Calu3 (cell line): ENCODE measurements around the gene KLHL21. TPM values are rescaled to one million over a fixed set of nuclear protein-coding genes. Genes with fewer than 3 reads are reported as not detected.

Source experiments
- BruUV-seq: library from RNA; stranded (reverse); fragments of 400-500 nt; replicated peaks from 2 replicates; lab custom pipeline; 2021; lab: Mats Ljungman, UMichigan
- CTCF ChIA-PET: fragments of 300-600 bp; sonication (Branson Sonifier 250); formaldehyde crosslinking; loops from one replicate; lab custom pipeline; 2022; ENCODE audit warnings: antibody characterized with exemption; lab: Charles Lee
- DNase-seq: peaks from one replicate; pipeline ENCODE4 v3.0.0; 2022
- H3K27ac Mint-ChIP-seq: one replicate; pipeline ENCODE4 v1.8.0; 2022; ENCODE audit warnings: mixed read lengths; ENCODE audit not compliant: unreplicated experiment
- H3K27me3 Mint-ChIP-seq: one replicate; pipeline ENCODE4 v1.8.0; 2022; ENCODE audit warnings: mixed read lengths; ENCODE audit not compliant: unreplicated experiment
- H3K36me3 Mint-ChIP-seq: one replicate; pipeline ENCODE4 v1.8.0; 2022; ENCODE audit warnings: mild to moderate bottlenecking, moderate library complexity, mixed read lengths; ENCODE audit not compliant: insufficient read depth, unreplicated experiment
- H3K4me1 Mint-ChIP-seq: one replicate; pipeline ENCODE4 v1.8.0; 2022; ENCODE audit warnings: mild to moderate bottlenecking, low read depth, mixed read lengths; ENCODE audit not compliant: unreplicated experiment
- H3K4me3 Mint-ChIP-seq: one replicate; pipeline ENCODE4 v1.8.0; 2022; ENCODE audit warnings: mild to moderate bottlenecking, low read depth, moderate library complexity, mixed read lengths; ENCODE audit not compliant: unreplicated experiment
- H3K9me3 Mint-ChIP-seq: one replicate; pipeline ENCODE4 v1.8.0; 2022; ENCODE audit warnings: low read depth, mixed read lengths; ENCODE audit not compliant: unreplicated experiment
- intact Hi-C: fragments of 100-400 bp; cut with micrococcal nuclease; formaldehyde crosslinking; loops from one replicate; pipeline ENCODE4 v1.10.0; 2022; ENCODE audit not compliant: unreplicated experiment
- total RNA-seq: library from RNA; stranded (reverse); gene quantifications from 2 replicates; pipeline ENCODE4 v1.2.3, GENCODE V29; 2022
- TF ChIP-seq, protein P1 (sequence below): fragments of 200-600 bp; IDR thresholded peaks from one replicate; pipeline ENCODE4 v1.8.0; 2022; ENCODE audit warnings: antibody characterized with exemption; ENCODE audit not compliant: unreplicated experiment

Gene KLHL21
- total RNA-seq, 1 experiment from 2014 or later: 21.8 TPM

- no TSS peak for BruUV-seq
- TF ChIP-seq, protein P1, sequence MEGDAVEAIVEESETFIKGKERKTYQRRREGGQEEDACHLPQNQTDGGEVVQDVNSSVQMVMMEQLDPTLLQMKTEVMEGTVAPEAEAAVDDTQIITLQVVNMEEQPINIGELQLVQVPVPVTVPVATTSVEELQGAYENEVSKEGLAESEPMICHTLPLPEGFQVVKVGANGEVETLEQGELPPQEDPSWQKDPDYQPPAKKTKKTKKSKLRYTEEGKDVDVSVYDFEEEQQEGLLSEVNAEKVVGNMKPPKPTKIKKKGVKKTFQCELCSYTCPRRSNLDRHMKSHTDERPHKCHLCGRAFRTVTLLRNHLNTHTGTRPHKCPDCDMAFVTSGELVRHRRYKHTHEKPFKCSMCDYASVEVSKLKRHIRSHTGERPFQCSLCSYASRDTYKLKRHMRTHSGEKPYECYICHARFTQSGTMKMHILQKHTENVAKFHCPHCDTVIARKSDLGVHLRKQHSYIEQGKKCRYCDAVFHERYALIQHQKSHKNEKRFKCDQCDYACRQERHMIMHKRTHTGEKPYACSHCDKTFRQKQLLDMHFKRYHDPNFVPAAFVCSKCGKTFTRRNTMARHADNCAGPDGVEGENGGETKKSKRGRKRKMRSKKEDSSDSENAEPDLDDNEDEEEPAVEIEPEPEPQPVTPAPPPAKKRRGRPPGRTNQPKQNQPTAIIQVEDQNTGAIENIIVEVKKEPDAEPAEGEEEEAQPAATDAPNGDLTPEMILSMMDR: no peak
- no peaks in the 10 kb centered on the region for H3K27me3 Mint-ChIP-seq
- no peaks in the 10 kb centered on the region for H3K4me1 Mint-ChIP-seq
- no peak for DNase-seq
- no peak overlapping the region for H3K4me3 Mint-ChIP-seq
- intact Hi-C loops: no loop called here
- CTCF ChIA-PET: no interaction called here
- no peak overlapping the region for H3K27ac Mint-ChIP-seq
- H3K36me3 Mint-ChIP-seq: peaks cover 51% of the 10 kb centered on the region
- no peaks in the 10 kb centered on the region for H3K9me3 Mint-ChIP-seq
These were observed 33.5 kb upstream of the KLHL21 start for GRCh38 chr1:6635910-6636760.

- CTCF ChIA-PET: interaction anchor here (1.0 kb wide), 1 partner anchor 35 kb away, joined by 4 read pairs; no protein-coding TSS in a partner anchor
These were observed 32.7 kb upstream of the KLHL21 start for GRCh38 chr1:6635161-6635909.

GRCh38 chr1:6634371-6635052 lies 31.8 kb upstream of the KLHL21 start:
- TF ChIP-seq, protein P1: no peak
- no peaks in the 10 kb centered on the region for H3K9me3 Mint-ChIP-seq
- DNase-seq: peak; percentile 64
- H3K27ac Mint-ChIP-seq: no peak overlapping the region
- H3K27me3 Mint-ChIP-seq: no peaks in the 10 kb centered on the region
- intact Hi-C loops: no loop called here
- no peaks in the 10 kb centered on the region for H3K4me1 Mint-ChIP-seq
- H3K36me3 Mint-ChIP-seq: peaks cover 47% of the 10 kb centered on the region
- CTCF ChIA-PET: interaction anchor here (1.0 kb wide), 1 partner anchor 34 kb away, joined by 4 read pairs; no protein-coding TSS in a partner anchor
- H3K4me3 Mint-ChIP-seq: no peak overlapping the region
- TSS peak; percentile 72 for BruUV-seq

More at GRCh38 chr1:6635161-6635909, 32.7 kb upstream of the KLHL21 start:
- H3K4me1 Mint-ChIP-seq: no peaks in the 10 kb centered on the region
- no peaks in the 10 kb centered on the region for H3K27me3 Mint-ChIP-seq
- DNase-seq: no peak
- no peak overlapping the region for H3K4me3 Mint-ChIP-seq
- H3K9me3 Mint-ChIP-seq: no peaks in the 10 kb centered on the region
- no peak overlapping the region for H3K27ac Mint-ChIP-seq
- TF ChIP-seq, protein P1: no peak
- peaks cover 49% of the 10 kb centered on the region for H3K36me3 Mint-ChIP-seq
- intact Hi-C loops: no loop called here
- BruUV-seq: no TSS peak
